OCI-LY1 (cell line): Measurements from ENCODE around the gene COL25A1.

Experiments
- EZH2 ChIP-seq: fragments of 200-600 bp; sonication (generic), shearing (Covaris generic); IDR thresholded peaks from 2 replicates; pipeline ENCODE4 v1.8.0; 2017; ENCODE audit warnings: borderline replicate concordance, mixed run types, mild to moderate bottlenecking, antibody characterized with exemption, low read length, moderate library complexity, mixed read lengths
- TF ChIP-seq, protein P1 (sequence below): fragments of 200-600 bp; sonication (generic), shearing (Covaris generic); IDR thresholded peaks from 2 replicates; pipeline ENCODE4 v1.5.1; 2017; ENCODE audit warnings: mild to moderate bottlenecking, antibody characterized with exemption, low read length, moderate library complexity, mixed read lengths

- TF ChIP-seq, protein P1, sequence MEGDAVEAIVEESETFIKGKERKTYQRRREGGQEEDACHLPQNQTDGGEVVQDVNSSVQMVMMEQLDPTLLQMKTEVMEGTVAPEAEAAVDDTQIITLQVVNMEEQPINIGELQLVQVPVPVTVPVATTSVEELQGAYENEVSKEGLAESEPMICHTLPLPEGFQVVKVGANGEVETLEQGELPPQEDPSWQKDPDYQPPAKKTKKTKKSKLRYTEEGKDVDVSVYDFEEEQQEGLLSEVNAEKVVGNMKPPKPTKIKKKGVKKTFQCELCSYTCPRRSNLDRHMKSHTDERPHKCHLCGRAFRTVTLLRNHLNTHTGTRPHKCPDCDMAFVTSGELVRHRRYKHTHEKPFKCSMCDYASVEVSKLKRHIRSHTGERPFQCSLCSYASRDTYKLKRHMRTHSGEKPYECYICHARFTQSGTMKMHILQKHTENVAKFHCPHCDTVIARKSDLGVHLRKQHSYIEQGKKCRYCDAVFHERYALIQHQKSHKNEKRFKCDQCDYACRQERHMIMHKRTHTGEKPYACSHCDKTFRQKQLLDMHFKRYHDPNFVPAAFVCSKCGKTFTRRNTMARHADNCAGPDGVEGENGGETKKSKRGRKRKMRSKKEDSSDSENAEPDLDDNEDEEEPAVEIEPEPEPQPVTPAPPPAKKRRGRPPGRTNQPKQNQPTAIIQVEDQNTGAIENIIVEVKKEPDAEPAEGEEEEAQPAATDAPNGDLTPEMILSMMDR, result no peak
- no peak for TF ChIP-seq EZH2
Measured at GRCh38 chr4:108796173-108796572, 506.3 kb downstream of the COL25A1 start.
